Body of pancreas (tissue), 4 donors: ENCODE measurements around the gene P2RX3. TPM values are rescaled to one million over a fixed set of nuclear protein-coding genes. Genes with fewer than 3 reads are reported as not detected.

Experiments used
- ATAC-seq: fragments of 150-250 bp; one replicate; pipeline ENCODE4 v1.9.1; 2016
- DNase-seq, 4 donors: peaks; one replicate each; pipeline ENCODE4 v3.0.0-alpha.2; 2019
- H3K27ac ChIP-seq, 4 donors: fragments of 200-600 bp; sonication (generic); 1 replicate in 3 of 4; 2 replicates in 1 of 4; pipeline versions ENCODE4 v1.5.1 to v1.6.1; 2016 to 2019; ENCODE audit warnings: mild to moderate bottlenecking in 1 of 4, mixed read lengths in 1 of 4, moderate library complexity in 1 of 4
- H3K27me3 ChIP-seq, 2 donors: fragments of 200-600 bp; sonication (generic); one replicate each; pipeline ENCODE4 v1.6.0; 2016; ENCODE audit warnings: mild to moderate bottlenecking in 1 of 2
- H3K36me3 ChIP-seq, 2 donors: fragments of 200-600 bp; sonication (generic); replicated peaks in 1 of 2; 2 replicates each; pipeline ENCODE4 v1.5.1; 2016; ENCODE audit warnings: low read depth in 2 of 2; ENCODE audit not compliant: insufficient read depth in 1 of 2
- H3K4me1 ChIP-seq: fragments of 200-600 bp; sonication (generic); one replicate; pipeline ENCODE4 v1.6.0; 2016
- H3K4me3 ChIP-seq, 2 donors: fragments of 200-600 bp; sonication (generic); 1 replicate in 1 of 2; 2 replicates in 1 of 2; pipeline ENCODE4 v1.5.1; 2016 to 2019
- H3K9me3 ChIP-seq, 3 donors: fragments of 200-600 bp; sonication (generic); 1 replicate in 2 of 3; 2 replicates in 1 of 3; pipeline ENCODE4 v1.5.1; 2016
- CTCF ChIP-seq, 7 experiments: fragments of 450-650 bp in 4 of 7; fragments of 200-600 bp in 3 of 7; sonication (generic) in 3 of 7; IDR thresholded peaks; one replicate each; pipeline ENCODE4 v1.5.1; 2016 to 2019; ENCODE audit warnings: antibody characterized with exemption in 7 of 7
- POLR2A ChIP-seq, 3 donors: fragments of 450-650 bp; IDR thresholded peaks; one replicate each; pipeline ENCODE4 v1.6.1; 2016; ENCODE audit warnings: antibody characterized with exemption in 3 of 3, mild to moderate bottlenecking in 2 of 3
- WGBS, 2 donors: methylation state at CpG; one replicate each; pipeline ENCODE4 v1.1.5; 2017; 5-methylcytosine and 5-hydroxymethylcytosine counted together
- intact Hi-C: fragments of 100-400 bp; cut with DNase I; formaldehyde crosslinking; loops from one replicate; pipeline ENCODE4 v1.15.1; 2023
- total RNA-seq, 2 donors: library from RNA; depleted of rRNA; stranded (reverse); fragments of >200 nt; gene quantifications; one replicate each; pipeline ENCODE4 v1.1.0, GENCODE V29; 2016

The P2RX3 gene
- total RNA-seq, 2 donors from 2014 or later: not detected

DNA sequence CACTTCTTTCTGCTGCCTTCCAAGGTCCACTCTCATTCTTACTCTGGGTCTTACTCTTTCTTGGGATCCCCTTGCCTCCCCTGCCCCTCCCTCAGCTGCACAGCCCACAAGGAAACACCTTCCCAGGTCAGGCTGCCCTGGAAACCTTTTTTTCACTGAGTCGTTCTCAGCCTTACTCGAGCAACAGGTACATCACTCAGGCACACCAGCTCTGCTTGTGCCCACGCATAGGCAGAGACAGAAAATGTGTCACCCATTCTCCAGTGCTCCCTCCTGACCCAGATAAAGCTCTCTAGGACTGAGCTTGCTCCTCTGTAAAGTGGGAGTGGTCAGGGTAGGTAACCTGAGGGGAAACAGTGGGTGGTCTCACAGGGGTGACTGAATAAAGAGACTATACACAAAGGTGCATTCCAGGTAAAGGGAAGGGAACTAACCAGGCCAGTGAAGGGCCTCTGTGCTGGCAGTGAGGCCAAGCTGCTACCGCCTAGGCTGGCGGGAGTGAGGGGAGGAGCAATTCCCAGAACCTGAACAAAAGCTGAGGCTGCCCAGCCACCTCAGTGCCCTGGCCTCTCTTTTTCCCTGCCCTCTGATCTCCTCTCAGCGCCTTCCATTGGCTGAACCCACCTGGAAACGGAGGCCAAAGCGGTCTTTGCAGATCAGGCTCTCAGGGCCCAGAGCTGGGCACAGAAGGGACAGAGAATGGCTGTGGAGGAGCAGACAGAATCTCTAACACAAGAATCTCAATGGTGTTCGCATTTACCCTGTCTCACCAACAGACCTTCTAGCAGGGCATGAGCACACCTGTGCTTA lies 26.9 kb downstream of the P2RX3 start:
- Histone ChIP-seq H3K36me3 (no peaks in the 10 kb centered on the region), H3K27ac (peak overlapping the region in 1 of 4 donors; percentile 69), H3K4me3 (no peak overlapping the region), H3K9me3 (no peaks in the 10 kb centered on the region), H3K4me1 (peaks cover 15% of the 10 kb centered on the region), H3K27me3 (no peaks in the 10 kb centered on the region)
- intact Hi-C loops: no loop called here
- TF ChIP-seq POLR2A (IDR thresholded peaks at IDR 0.05) (no peak), CTCF (IDR thresholded peaks at IDR 0.05) (no peak)
- WGBS, 2 donors: 76 to 83% methylated on average over 9 of the region's 9 CpGs
- DNase-seq: no peak
- ATAC-seq: no peak

DNA sequence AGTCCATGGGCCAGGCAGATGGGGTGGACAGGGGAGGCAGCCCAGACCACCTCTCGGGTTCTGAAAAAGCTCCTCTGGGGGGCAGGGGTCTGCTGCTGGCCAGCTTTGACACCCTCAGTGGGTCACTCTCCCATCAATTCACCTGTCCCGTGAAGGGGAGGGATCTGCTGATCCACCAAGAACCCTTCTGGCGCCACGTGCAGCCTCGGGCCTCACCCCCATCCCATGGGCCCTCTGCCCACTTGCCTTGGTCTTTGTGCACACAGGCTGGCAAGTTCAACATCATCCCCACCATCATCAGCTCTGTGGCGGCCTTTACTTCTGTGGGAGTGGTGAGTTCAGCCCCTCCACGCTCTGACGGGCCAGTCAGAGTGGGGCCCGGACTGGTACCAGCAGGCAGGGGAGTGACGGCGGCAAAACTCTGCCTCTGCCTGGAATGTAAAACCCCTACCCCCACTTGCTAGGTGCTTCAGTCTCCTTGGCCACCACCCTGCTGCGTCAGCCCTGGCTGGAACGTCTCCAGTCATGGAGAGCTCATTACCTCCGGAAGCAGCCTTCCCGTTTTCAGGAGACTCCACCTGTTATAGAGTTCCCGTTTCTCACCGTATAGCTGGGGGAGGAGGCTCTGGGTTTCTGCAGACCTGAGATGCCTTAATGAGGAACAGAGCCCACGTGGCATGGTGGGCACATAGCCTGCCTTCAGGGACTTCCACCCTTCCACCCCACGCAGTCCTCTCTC lies 30.1 kb downstream of the P2RX3 start:
- H3K36me3 ChIP-seq: no peaks in the 10 kb centered on the region
- H3K27me3 ChIP-seq: no peaks in the 10 kb centered on the region
- intact Hi-C loops: no loop called here
- no peak for ATAC-seq
- TF ChIP-seq POLR2A (IDR thresholded peaks at IDR 0.05) (no peak), CTCF (IDR thresholded peaks at IDR 0.05) (no peak)
- 58 to 66% methylated on average over 3 to 18 of the region's 19 CpGs for WGBS, 2 donors
- no peak overlapping the region for H3K27ac ChIP-seq
- no peak overlapping the region for H3K4me3 ChIP-seq
- DNase-seq: peak in 2 of 4 donors; percentile 31 to 73
- H3K4me1 ChIP-seq: peaks cover 10% of the 10 kb centered on the region
- no peaks in the 10 kb centered on the region for H3K9me3 ChIP-seq

- no peak for DNase-seq
- intact Hi-C loops: no loop called here
- Histone ChIP-seq H3K36me3 (no peaks in the 10 kb centered on the region), H3K27me3 (no peaks in the 10 kb centered on the region), H3K9me3 (no peaks in the 10 kb centered on the region), H3K27ac (no peak overlapping the region), H3K4me3 (no peak overlapping the region), H3K4me1 (peaks cover 4% of the 10 kb centered on the region)
- 65 to 80% methylated on average over 4 to 5 of the region's 5 CpGs for WGBS, 2 donors
- TF ChIP-seq POLR2A (IDR thresholded peaks at IDR 0.05) (no peak), CTCF (IDR thresholded peaks at IDR 0.05) (no peak)
- ATAC-seq: no peak
Observed at GRCh38 chr11:57368845-57369232, 30.7 kb downstream of the P2RX3 start.

DNA sequence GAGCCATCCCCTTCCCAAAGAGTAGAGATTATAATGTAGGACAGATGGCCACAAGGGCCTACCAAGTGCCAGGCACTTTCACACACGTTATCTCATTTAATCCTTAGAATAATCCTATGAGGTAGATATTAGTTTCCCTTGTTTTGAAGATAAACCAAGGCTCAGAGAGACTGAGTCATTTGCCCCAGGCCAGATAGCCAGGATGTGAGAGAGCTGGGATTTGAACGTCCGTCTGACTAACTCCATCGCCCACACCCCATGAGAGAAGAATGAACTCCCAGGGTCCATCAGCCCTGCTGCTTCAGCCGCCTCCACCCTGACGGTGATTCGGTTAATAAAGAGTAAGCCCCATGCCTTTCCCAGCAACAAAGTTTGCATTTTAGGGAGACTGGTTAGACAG lies 32.1 kb downstream of the P2RX3 start:
- Histone ChIP-seq H3K27ac (no peak overlapping the region), H3K27me3 (no peaks in the 10 kb centered on the region), H3K9me3 (no peaks in the 10 kb centered on the region), H3K4me3 (no peak overlapping the region), H3K4me1 (no peaks in the 10 kb centered on the region), H3K36me3 (no peaks in the 10 kb centered on the region)
- WGBS, 2 donors: 86 to 91% methylated on average over 7 of the region's 7 CpGs
- TF ChIP-seq CTCF (IDR thresholded peaks at IDR 0.05): no peak
- DNase-seq (no peak), ATAC-seq (no peak)
- intact Hi-C loops: no loop called here
